Peyer's patch (tissue), 4 donors: ENCODE results near the gene DRICH1.
"Not testable (repeated sequence)": the region's sequence is repeated elsewhere in the genome, so short reads cannot be mapped to it uniquely, and the experiment has no call there.

ENCODE experiments used
- CTCF ChIP-seq, 6 experiments: fragments of 450-650 bp in 4 of 6; fragments of 200-600 bp in 2 of 6; sonication (generic) in 1 of 6; IDR thresholded peaks; one replicate each; pipeline ENCODE4 v1.5.1; 2017 to 2019; ENCODE audit warnings: antibody characterized with exemption in 6 of 6, mild to moderate bottlenecking in 3 of 6, moderate library complexity in 1 of 6
- POLR2A ChIP-seq, 2 donors: fragments of 450-650 bp; IDR thresholded peaks; one replicate each; pipeline ENCODE4 v1.5.1; 2017; ENCODE audit warnings: antibody characterized with exemption in 2 of 2, mild to moderate bottlenecking in 2 of 2, moderate library complexity in 2 of 2

GRCh38 chr22:23561025-23561510 lies 71.1 kb downstream of the DRICH1 start:
- not testable (repeated sequence) for TF ChIP-seq CTCF, POLR2A (IDR thresholded peaks at IDR 0.05)
